NCI-H1436 (cell line): ENCODE measurements around the gene RBM28.
"Not testable (repeated sequence)": the region's sequence is repeated elsewhere in the genome, so short reads cannot be mapped to it uniquely, and the experiment has no call there.

Experiments
- DNase-seq: peaks from one replicate; lab custom pipeline; 2025; lab: John Stamatoyannopoulos, UW

RBM28 gene

GRCh38 chr7:128281605-128282380 lies 61.9 kb downstream of the RBM28 start:
- DNase-seq: no peak

- DNase-seq: not testable (repeated sequence)
Observed at GRCh38 chr7:128280451-128280850, 63.3 kb downstream of the RBM28 start.

DNA sequence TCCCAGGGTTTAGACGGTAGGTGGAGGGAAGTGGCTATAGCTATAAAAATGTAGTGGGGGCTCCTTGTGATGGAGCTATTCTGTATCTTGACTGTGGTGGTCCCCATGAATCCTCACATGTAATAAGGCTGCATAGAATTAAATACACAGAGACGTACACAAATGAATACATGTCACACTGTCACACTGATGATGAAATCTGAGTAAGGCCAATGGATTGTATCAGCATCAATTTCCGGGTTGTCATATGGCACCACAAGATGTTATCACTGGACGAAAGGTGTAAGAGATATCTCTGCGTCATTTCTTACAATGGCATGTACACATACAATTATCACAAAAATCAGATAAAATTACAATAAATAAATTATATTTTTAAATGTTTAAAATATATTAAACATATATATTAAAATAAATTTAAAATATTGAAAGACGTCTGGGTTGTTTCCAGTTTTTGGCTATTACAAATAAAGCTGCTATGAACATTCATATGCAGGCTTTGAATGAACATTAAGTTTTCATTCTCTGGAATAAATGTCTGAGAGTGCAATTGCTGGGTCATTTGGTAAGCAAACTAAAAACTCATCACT lies 64.5 kb downstream of the RBM28 start:
- no peak for DNase-seq

GRCh38 chr7:128278366-128278765 lies 65.3 kb downstream of the RBM28 start:
- no peak for DNase-seq

- DNase-seq: no peak
Observed at GRCh38 chr7:128275681-128276080, 68.0 kb downstream of the RBM28 start.

GRCh38 chr7:128274884-128275603 lies 68.7 kb downstream of the RBM28 start:
- DNase-seq: no peak

- DNase-seq: no peak
Observed at GRCh38 chr7:128274246-128274883, 69.3 kb downstream of the RBM28 start.

DNA sequence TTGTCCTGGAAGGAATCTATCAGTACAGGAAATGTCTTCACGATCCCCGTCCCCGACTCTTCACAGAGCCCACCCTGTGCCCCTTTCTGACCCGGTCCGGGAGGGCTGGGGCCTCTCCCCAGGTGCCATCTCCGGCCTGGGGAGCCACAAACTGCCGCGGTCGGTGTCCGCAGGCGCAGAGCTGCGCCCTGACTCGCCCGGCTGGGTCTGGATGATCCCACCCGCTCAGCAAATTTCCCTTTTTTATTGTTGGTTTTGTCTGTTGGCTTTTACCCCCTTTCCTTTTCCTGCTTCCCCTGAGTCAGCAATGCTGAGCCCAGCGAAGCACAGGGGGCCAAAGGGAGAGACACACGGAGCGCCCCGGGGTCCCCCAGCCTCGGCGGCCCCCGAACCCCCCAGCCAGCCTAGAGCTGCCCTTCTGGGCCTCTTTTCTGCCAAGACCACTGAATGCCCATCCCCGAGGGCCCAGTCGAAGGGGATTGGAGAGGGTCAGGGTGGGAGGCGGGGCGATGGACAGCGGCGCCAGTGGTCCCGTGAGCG lies 71.7 kb downstream of the RBM28 start:
- no peak for DNase-seq

DNA sequence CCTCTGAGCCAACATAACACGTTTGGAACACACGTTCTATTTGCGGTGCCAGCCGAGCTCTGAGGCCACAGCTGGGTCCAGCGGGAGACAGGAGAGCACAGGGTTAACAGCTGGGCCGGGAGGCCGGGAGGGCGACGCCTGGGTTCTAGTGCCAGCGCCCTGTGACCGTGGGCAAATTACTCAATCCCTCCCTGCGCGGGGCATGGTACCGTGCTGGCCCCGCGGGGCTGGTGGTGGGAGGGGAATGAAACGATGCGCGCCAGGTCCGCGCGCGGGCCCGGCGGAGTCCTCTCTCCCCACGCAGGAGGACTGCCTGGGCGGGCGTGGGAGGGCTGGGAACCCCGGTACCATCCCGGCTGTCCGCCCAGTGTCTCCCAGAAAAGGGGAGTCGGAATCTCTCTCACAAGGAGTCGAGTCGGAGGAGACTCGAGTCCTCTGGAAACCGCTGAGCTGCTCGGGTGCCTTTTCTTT lies 72.2 kb downstream of the RBM28 start:
- DNase-seq: no peak

- DNase-seq: no peak
Observed at GRCh38 chr7:128270826-128271272, 72.9 kb downstream of the RBM28 start.

- DNase-seq: no peak
Observed at GRCh38 chr7:128268233-128268632, 75.5 kb downstream of the RBM28 start.

- no peak for DNase-seq
Observed at GRCh38 chr7:128267595-128267924, 76.1 kb downstream of the RBM28 start.

DNA sequence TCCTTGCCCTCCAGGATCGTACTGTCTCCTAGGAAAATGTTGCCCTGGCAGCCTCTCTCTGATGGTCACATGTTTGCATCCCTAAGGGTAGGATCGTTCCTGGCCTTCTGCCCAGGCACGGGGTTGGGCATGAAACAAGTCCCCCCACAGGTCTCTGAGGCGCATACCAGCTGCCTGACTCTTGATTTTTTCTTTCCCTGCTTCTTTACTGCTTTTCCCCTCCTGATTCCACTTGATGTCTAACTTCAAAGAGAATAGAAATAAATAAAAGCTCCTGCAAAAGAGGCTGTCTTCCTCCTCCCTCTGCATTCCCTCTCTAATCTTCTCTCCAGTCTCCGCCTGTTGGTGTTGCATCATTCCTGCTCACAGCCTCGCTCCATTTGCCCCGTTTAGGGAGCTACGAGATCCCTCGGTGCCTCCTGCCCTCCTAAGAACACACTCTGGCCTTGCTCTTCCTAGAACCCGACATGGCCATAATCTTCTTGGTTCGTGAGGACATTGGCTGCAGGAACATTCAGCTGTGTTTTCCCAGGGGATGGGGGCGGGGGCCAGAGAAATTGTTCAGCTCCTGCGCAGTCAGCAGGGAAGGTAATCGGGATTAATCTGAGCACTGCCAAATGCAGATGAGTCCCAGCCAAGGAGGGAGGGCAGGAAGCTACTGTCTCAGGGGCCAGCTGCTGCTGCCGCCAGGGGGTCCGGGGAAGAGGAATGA lies 76.7 kb downstream of the RBM28 start:
- DNase-seq: peak; percentile 31

- no peak for DNase-seq
Observed at GRCh38 chr7:128266529-128266882, 77.2 kb downstream of the RBM28 start.

- DNase-seq: no peak
Observed at GRCh38 chr7:128265906-128266300, 77.8 kb downstream of the RBM28 start.

- DNase-seq: no peak
Observed at GRCh38 chr7:128265156-128265905, 78.4 kb downstream of the RBM28 start.

DNA sequence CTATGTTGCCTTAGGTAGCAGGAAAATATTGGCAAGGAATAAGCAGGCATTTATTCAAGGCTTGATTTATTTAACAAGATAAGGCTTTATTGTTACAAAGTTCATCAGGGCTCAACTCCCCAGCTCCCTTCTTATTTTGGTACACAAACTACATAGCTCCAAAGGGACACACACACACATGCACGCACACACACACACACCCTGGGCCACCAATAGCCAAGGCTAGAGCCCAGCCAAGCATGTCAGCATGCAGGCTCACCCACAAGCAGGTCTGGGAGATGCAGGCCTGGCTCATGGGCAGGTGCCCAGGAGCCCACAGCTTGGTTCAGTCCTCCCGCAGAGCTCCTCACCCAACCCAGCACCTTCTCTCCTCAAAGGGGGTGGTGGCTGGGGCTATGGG lies 79.2 kb downstream of the RBM28 start:
- DNase-seq: no peak

DNA sequence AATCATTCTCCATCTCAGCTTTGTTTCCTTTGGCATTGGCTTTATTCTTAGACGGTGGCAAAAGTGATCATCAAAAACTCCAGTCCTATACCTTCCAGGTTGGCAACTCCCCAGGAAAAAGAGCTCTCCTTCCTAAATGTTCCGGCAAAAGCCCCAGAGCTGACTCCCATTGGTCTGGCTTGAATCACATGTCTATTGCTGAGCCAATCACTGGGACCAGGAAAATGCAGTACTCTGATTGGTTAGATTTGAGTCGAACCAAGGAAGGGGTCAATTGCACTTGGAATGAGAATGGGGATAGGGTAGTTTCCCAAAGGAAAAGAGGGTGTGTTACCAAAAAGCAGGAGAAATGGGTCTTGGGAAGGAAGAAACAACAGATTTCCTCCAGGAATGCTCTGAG lies 80.3 kb downstream of the RBM28 start:
- DNase-seq: no peak

- DNase-seq: no peak
Observed at GRCh38 chr7:128262273-128263028, 81.3 kb downstream of the RBM28 start.

DNA sequence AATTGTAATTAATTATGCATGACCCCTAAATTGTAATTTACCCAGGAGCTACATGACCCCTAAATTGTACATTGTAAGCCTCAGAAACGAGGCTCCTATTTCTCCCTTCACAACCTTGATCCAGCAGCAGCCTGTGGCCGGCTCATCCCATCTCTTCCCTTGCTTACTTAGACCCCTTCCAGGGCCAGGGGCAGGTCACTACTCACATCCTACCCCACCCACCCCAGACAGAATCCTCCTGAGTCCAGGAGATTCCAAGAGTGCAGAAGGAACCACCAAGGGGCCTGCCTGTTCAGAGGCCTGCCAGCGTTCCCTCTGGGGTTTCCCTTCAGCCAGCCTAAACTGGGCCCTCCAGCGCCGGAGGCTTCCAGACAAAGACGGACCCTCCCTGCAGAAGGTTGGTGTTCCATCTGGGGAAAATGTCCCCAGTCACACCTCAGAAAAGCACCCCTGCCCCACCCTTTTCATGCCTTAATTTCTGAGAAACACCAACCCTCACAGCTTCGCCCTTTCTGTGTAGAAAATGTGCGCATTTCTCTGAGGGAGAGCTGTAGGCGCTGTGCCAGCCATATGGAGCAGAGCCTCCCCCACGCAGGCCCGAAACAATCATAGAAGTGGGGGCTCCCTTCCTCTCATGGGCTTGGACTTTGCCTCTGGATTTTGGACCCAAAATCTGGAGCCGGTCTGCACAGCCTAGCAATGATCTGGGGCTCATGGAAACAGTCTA lies 83.5 kb downstream of the RBM28 start:
- no peak for DNase-seq
